Activated gamma-delta T cell (primary cell): ENCODE results near the gene MAGI1.

Experiments
- DNase-seq: peaks from one replicate; lab custom pipeline; 2025; lab: John Stamatoyannopoulos, UW

MAGI1 gene

DNA sequence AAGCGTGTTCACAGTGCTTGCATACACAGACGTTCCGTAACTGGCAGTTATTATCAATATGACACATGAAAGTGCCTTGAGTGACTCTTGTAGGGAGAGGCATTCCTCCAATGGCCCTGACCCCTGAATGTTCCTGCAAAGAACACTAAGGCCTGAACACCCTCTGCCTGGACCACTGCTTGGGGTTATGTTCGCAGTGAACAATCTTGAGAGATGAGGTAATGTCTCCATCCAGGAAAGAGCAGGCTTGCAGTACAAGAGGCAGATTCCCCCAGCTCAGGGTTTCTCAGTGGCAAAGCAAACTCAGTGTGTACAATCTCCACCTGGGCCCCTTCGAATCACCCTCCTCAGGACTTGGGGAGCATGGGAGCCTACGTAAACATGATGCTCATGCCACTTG, 324.6 kb downstream of the MAGI1 start:
- no peak for DNase-seq

DNA sequence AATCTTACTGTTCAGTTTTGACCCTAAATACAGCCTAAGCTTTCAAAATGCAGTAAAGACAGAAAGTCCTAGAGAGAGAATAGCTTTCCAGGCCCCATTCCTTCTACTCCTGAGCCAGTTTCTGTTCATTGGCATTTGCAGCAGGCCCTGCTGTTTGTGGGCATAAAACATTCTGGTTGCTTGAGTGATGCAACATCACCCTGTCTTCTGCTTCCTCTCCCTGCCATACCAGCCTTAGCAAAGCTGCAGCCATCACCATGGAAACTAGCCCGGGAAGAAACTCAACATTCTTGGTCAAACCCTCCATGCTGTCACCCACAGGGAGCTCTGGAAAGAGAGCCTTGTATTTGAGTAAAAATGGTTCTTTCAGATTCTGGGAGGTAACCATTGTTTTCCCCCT, 325.7 kb downstream of the MAGI1 start:
- DNase-seq = no peak

DNA sequence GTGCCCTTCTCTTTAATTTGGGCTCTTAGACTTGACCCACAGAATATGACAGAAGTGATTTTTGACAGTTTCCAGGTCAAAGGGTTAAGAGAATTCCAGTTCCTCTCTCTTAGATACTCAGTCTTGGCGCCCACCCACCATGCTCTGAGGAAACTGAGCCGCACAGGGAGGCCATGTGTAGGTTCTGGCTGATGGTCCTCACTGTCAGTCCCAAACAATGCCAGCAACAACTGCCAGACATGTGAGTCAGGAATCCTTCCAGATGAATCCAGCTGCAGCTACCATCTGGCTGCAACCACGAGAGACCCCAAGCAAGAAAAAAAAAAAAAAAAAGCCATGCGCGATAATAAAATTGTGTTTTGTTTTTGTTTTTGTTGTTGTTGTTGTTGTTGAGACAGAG, 326.6 kb downstream of the MAGI1 start:
- no peak for DNase-seq

DNA sequence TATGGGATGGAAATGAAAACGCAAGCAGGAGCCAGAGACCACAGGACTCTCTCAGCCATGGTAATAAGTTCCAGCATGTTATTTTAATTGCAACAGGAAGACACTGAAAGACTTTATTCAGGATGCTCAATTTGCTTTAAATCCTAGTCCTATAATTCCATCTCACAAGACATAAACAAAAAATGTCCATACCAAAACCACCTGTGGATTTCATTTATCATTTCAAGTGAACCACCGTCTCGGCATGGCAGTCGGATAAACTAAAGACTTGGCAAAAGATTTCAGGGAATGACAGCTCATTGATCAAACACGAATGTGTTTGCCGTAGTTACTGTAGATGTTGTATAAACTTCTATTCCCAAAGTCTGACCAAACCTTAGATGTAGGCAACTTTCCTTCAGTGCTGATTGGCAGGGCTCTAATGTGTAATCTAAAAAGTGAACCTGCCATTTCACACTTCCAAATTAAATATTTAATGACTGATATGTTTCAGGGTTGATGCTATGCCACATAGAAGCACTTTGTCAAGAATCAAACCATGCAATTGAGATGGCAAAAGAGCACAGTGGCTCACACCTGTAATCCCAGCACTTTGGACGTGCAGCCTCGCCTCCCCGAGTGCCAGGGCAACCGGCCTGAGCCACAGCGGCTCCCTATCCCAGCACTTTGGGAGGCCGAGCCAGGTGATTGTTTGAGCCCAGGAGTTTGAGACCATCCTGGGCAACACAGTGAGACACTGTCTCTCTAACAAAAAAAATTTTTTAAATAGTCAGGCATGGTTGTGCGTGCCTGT, 331.7 kb downstream of the MAGI1 start:
- no peak for DNase-seq

DNA sequence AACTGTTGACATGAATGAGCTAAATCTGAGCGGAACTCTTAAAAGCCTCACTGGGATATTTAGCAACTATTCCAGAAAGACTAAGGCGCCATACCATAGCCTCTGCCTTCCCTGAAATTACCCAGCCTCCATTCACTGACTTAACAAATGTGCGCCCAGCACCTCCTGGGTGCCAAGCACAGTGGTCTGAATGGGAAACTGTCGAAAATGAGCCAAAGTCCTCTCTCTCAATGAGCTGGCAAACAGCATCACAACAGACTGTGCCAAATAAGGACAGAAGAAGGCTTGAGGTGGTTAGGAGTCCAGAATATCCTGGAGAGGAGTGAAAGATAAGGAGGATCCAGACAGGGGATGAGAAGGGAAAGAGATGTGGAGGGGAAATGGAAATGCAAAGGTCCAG, 332.4 kb downstream of the MAGI1 start:
- DNase-seq = no peak

DNA sequence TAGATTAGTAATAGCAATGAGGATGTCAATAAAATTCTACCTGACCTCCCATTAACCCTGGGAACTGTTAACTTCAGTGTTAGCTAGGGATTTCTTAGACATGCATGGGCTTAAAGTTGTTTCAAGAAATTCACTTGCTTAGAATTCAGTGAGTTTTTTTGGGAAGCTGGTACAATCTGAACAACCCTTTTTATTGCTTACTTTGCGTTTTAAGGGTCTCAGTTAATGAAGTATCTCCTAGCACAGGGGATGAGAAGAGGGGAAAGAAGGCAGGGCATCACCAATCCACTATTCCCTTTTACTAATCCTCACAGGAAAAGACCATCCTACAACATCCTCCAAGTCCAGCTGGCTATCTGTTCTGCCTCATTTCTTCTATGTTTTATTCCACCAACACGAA, 334.9 kb downstream of the MAGI1 start:
- no peak for DNase-seq

DNA sequence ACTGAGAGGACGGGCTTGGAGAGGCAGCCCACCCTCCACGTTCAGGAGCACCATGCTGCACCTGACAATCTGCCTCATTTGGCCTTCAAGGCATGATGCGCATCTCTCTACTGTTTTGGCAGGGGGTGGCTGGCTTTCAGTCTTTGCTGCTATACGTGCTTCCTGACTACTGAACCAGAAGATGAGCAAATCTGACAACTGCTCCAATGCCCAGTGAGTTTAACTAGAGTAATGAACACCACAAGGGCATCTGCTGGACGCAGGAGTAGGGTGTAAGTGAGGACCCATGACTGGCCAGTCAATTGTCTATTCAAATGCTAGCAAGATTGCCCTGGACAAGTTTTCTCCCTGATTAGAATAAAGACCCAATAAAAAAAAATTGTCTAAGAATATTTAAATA, 335.7 kb downstream of the MAGI1 start:
- no peak for DNase-seq

DNA sequence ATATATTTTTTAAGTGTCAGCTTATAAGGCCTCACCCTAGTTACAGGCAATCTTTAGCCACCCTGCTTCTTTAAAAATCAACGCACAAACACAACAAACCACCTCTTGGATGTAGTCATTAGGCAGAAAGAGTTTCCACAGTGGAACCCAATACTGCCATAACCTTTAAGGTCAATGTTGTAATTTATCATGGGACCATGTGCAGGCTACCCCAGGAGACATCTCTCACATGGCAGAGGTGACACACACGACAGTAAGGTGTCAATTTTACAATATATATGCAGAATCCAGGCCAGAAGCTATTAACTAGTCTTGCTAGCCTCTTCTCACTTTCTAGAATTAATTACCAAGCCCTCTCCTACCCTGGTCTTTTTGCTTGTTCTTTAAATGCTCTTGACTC, 336.5 kb downstream of the MAGI1 start:
- no peak for DNase-seq

DNA sequence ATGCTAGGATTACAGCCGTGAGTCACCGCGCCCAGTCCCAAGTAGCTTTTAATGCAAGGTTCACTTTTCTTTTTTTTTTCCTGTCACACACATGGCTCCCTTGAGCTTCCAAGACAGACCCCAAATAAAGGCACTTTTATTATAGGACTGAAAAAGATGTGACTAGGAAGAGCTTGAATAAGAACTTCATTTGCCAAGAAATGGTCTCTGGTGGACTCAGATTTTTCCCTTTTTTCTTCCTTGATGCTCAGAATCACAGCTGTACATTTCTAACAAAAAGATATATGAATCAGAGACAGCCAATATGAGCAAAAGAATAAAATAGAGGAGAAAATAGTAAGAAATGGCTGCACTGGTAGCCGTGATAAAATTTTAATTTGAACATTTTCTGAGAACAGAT, 337.2 kb downstream of the MAGI1 start:
- DNase-seq = no peak

DNA sequence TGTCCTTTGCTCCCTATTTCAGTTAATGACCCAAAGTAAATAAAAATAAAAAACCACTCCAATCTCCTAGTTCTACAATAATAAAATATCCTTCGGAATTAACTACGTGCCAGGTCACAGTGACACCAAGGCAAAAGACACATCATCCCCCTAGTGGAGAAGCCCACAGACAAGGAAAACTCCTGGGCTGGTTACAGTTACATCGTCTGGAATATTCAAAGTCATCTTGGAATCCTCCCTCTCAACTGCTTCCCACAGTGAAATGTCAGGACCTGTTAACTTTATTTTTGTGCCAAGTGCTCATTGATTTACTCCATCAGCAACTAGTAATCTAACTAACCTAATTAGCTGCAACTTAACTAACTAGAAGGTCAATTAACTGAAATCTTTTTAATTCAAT, 349.3 kb downstream of the MAGI1 start:
- DNase-seq = no peak

DNA sequence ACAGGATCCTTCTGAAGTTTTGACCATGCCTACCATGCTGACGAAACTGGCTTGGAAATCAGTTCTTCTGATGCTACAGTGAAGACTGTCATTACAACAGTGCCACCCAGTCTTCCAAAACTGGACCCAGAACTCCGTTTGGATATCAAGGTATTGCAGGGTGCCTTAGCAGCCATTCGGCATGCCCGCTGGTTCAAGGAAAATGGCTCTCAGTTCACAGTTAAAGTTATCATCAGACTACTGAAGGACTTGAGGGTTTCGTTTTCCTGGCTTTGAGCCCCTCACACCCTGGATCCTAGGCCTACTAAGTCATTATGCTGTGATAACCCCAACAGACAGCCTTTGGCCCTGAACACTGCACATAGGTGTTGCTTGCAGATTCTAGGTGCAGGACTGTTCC, 351.0 kb downstream of the MAGI1 start:
- no peak for DNase-seq

DNA sequence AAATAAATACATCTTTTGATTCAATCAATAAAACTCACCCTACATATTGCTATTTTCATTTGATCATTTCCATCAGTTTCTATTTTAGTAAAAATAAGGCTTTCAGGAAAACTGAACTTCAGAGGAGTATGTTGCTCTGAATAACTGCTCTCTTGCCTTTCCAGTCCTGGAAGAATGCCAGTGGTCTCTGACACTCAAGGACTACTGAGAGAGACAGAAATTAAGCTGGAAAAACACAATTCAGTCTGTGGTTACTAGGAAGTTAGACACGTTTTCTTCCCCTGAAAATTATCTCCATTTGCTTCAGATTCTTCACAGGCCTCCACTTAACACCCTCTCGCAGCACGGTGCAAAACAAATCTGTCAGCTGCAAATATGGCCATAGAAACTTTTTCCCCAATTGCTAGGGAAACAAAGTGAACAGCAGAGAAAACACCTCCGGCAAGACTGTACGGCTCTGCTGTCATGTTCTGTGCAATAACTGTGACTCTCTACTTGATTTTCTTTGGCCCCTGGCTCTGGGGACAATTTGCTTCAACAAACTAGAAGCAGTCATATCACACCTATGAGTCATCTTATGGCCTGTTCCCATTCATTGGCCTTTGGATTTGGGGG, 353.0 kb downstream of the MAGI1 start:
- DNase-seq = no peak

DNA sequence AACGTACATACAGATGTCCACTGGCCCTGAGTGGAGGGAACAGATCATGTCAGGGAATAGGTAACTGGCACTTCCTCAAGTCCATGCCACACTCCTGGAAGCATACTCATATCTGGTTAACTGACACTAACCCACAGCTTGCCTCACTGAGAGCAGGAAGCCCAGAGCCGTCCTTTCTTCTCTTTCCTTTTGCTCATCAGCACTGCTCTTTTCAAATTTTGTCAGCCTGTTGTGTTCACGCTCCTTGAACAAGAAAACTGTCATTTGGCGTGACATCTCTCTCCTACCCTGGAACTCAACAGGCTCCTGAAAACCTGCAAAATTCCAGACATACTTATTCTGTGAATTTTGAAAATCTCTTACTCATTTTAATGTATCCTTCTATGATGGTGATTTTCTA, 360.2 kb downstream of the MAGI1 start:
- DNase-seq = no peak

DNA sequence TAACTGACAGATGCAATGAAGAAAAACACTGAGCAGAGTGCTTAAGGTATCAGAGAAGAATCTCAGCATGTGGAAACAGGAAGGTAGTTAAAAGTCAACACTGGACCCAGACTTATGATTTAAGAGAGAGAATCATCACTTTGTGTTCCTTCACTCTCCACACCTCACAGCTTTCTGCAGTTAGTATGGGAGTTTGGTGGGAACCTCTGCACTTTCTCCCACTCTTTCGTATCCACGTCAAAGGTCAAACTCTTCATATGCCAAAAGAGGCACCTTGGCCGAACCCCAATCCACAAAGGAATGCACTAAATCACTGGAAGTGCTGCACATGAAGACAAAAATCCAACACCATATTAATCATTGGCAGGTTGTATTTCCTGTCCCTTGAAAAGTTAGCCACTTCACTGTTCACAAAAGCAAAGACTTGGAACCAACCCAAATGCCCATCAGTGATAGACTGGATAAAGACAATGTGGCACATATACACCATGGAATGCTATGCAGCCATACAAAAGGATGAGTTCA, 361.2 kb downstream of the MAGI1 start:
- DNase-seq = no peak

DNA sequence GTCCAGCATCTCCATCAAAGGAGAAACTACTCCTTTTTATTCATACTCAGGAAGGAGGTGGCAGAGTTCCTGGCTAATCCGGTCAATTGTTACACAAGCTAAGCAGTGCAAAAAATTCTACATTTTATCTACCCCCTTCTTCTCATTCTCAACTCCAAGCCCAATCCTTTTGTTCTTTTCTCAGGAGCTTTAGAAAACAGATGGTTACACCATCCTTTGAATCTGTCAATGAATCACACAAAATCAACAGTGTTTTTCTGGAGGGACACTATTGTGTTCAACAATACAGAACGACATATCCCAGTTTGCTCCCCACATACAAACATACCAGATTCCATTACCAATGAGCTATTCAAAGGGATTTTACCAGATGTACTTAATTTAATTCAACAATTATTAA, 362.1 kb downstream of the MAGI1 start:
- no peak for DNase-seq

DNA sequence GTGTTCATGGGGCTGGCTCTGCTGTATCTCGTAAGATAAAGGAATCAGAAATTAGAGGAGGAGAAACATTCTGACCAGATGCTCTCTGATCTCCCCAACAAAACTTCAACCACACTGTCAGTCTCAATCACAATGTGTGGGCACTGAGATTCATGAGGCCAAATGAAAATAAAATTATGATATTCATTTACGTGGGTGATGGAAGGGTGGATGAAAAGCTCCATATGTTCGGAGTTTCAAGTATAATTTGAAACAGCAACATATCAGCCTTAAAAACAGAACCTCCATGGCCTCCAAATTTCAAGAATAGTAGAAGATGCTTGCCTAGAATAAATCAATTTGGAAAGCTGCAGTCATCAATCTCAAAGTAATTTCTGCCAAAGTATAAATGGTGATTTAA, 363.7 kb downstream of the MAGI1 start:
- no peak for DNase-seq

DNA sequence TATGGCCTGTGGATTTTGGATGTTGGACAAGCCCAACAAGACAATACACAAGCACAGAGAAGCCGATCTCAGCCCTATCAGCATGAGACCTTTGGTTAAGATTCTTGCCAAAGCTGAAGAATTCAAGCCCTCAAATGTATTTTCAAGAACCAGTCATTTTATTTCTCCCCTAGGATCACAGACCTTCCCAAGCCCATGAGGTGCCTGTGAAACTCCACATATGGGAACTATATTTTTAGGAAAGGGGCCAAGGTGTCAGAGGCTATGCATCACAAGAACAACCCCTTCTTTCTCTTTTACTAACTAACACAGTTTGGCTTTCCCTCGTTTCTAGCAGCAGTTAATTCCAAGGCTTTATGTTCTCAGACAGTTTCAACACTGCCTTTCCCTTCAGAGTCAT, 364.5 kb downstream of the MAGI1 start:
- DNase-seq = no peak

DNA sequence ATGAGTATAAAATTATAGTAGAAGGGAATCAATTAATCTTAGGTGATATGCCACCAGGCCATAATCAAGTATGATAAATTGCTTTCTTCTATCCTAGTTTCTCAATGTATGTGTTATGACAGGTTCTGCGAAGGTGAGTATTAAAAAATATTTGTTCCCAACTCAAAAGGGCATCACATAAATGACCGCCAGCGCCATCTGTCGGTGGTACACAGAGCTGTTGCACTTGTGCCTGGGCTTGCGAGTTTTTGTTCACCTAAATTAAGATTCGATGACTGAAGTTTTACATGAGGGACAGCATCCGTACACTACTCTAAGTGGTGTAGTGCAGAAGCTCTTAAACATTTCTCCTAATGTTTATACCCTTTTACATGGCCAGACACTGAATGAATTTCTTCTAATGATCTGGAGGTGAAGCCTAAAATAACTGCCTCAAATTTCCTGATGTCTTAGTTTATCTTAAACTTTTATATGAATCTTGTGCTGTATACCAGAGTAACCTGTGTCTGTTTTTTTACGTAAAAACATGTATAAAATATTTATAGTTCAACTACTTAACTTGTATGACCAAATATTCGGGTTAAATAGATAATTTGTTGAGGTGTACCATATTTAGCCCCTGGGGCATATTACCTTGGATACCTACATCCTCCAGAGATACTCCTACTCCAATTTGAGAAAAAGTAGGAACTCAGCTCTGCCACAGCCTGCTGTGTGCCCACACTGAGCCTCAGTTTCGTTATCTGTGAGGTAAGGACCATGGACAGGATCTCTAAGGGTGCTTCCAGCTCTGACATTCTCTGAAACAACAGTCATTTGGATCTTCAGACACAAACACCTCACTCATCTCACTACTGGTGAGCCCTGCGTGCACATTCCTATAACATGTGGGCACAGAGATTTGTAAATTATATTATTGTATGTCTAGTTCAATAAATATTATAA, 365.6 kb downstream of the MAGI1 start:
- DNase-seq = no peak

DNA sequence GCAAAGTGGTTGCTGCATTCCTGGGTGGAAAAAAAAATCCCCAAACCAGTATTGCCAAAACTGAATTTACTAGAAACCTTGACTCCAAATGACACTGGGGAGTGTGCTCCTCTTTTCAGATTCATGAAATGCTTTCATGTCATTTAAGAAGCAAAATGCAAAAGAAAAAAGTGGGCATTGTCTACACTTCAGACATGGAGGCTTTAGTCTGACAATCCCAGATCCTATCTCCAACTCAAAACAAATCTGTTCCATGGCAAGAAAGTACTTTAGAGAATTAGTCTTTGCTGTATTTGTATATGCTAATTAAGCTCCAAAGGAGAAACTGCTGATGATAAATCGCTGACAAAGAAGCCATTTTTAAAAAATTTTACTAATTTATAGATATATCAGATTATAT, 366.7 kb downstream of the MAGI1 start:
- no peak for DNase-seq

DNA sequence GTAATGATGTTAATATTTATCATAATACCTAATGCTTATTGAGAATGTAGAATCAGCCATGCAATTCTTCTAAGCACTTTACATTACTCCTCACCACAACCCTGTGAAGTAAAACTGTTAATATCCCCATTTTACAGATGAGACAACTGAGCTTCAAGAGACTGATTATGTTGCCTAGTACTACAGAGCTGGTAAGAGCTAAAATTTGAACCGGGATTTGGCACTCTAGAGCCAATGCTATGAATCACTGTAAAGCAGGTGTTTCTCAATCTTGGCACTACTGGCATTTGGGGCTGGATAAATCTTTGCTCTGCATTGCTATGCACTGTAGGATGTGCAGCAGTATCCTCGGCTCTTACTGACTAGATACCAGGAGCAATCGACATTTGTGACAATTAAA, 367.7 kb downstream of the MAGI1 start:
- DNase-seq = no peak

DNA sequence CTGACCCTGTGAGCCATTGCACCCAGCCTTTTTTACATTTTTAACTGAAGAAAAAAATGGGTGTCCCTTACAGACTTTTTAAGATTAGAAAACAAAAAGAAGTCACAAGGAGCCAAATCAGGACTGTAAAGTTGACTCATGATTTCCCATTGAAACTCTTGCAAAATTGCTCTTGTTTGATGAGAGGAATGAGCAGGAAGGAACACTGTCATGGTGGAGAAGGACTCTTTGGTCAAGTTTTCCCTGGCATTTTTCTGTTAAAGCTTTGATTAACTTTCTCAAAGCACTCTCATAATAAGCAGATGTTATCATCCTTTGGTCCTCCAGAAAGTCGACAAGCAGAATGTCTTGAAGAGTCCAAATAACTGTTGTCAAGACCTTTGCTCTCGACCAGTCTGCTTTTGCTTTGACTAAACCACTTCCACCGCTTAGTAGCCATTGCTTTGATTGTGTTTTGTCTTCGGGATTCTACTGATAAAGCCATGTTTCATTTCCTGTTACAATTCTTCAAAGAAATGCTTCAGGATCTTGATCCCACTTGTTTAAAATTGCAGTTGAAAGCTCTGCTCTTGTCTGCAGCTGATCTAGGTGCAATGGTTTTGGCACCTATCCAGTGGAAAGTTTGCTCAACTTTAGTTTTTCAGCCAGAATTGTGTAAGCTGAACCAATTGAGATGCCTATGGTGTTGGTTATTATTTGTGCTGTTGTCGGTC, 369.4 kb downstream of the MAGI1 start:
- no peak for DNase-seq

DNA sequence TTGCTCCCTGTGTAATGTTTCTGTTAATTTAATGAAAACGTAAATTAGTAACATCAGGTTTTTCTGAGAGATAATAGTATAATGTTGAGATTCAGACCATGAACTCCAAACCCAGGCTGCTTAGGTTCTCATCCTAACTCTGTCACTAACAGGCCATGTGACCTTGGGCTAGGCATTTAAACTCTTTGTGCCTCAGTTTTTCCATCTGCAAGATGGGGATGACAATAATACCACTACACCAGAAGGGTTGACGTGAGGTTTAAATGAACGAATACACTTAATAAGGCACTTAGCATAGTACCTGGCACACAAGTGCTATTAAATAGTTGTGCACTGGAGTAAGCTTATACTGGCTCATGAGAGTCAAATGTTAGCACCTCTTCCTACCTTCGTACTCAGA, 370.8 kb downstream of the MAGI1 start:
- no peak for DNase-seq
